ENCODE results near the gene CACNA1C.

CACNA1C gene

GRCh38 chr12:2332236-2332635 is 279.4 kb downstream of the CACNA1C start:
- DNase-seq, result no peak

DNA sequence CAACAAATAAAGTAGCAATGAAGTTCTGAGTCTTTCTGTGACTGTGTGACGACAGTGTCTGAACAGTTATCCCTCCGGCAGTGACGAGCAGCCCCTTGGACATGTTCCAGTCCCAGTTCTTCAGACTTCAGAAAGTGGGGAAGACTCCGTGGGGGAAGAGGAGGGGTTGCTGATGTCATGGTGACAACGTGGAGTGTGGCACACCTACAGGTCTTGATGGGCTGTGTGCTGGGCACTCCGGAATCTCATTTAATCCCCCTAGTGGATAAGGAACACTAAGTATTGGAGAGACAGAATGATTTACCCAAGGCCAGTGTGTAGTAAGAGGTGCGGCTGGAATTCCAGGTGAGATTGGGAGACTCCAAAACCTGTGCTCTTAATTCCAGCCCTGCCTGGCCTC is 280.2 kb downstream of the CACNA1C start:
- no peak for DNase-seq

- no peak for DNase-seq
Observed at GRCh38 chr12:2333491-2334195, 280.9 kb downstream of the CACNA1C start.

- no peak for DNase-seq
Observed at GRCh38 chr12:2334271-2334670, 281.5 kb downstream of the CACNA1C start.

DNA sequence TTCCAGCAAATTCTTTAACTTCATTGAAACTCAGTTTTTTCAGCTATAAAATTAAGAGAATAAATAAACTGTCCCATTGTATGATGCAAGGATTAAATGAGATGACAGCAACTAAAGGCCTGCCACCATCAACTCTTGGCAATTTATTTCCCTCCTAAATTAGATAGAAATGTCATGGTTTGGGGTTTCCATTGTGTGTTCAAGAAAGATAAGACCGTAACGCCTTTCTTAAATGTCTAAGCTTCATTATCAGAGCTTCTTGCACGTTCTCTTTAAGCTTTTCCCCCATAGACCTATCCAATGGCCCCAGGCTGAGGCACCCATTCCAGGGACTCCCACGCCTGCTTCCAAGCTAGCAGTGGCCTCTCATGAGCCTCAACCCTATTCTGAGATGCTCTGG is 281.9 kb downstream of the CACNA1C start:
- DNase-seq, result no peak

DNA sequence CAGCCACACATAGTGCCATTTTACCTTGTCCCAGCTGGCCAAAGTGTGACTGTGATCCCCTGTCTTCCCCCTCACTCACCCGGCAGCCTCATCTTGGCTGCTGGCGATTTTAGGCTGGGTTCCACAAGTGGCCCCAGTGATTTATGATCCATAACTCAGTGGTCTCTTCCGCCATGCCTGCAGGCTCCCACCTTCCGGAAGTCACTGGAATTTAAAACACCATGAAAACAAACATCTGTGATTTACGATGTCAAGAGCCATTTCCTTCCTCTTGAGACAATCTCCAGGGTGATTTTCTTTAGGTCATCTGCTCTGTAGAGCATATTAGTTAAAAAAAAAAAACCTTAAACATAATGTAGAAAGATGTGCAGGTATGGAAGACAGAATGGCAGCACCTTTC is 282.3 kb downstream of the CACNA1C start:
- DNase-seq, result no peak

DNA sequence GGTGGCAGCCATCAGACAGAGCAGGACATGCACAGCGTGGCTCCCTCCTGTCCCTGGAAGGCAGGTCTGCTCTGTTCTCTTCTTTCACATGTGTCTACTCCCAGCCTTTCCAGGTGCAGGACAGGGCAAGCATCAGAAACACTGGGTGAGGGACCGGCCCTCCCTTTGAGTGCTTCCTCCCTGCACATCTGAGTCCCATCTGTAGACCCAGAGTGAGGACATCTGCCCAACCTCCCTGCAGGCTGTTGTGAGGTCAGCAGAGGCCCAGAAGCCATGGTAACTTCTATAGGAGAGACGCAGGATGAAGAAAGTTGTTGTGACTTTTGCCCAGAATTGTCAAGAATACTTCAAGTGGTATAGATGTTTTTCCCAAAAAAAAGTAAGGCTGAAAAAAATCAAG is 282.7 kb downstream of the CACNA1C start:
- DNase-seq, result no peak

GRCh38 chr12:2335916-2336315 is 283.1 kb downstream of the CACNA1C start:
- no peak for DNase-seq

- DNase-seq, result peak; percentile 51
Observed at GRCh38 chr12:2336409-2336829, 283.6 kb downstream of the CACNA1C start.

- no peak for DNase-seq
Observed at GRCh38 chr12:2337031-2338010, 284.5 kb downstream of the CACNA1C start.

GRCh38 chr12:2338381-2338780 is 285.6 kb downstream of the CACNA1C start:
- no peak for DNase-seq

- no peak for DNase-seq
Observed at GRCh38 chr12:2338991-2339431, 286.2 kb downstream of the CACNA1C start.

- no peak for DNase-seq
Observed at GRCh38 chr12:2341051-2341751, 288.4 kb downstream of the CACNA1C start.

DNA sequence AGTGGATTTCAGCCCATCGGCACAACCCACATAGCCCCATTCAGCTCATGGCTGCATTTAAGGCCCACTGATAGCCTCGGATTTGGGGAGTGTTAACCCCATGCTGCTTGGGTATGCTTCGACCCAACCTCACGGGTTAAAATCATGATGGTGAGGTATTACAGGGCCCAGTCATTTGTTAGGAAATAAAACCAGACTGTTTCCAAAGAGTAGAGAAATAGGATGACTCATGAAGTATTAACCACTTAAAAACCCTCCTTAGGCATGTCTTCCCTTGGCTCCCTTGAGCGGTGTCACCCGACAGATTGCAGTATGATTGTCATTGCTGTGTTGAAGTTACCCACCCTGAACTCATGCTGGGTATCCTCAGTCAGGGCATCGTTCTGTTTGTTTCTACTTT is 289.1 kb downstream of the CACNA1C start:
- no peak for DNase-seq

GRCh38 chr12:2343681-2344080 is 290.9 kb downstream of the CACNA1C start:
- DNase-seq, result no peak

- no peak for DNase-seq
Observed at GRCh38 chr12:2344476-2344875, 291.7 kb downstream of the CACNA1C start.

- DNase-seq, result no peak
Observed at GRCh38 chr12:2344885-2345284, 292.1 kb downstream of the CACNA1C start.

DNA sequence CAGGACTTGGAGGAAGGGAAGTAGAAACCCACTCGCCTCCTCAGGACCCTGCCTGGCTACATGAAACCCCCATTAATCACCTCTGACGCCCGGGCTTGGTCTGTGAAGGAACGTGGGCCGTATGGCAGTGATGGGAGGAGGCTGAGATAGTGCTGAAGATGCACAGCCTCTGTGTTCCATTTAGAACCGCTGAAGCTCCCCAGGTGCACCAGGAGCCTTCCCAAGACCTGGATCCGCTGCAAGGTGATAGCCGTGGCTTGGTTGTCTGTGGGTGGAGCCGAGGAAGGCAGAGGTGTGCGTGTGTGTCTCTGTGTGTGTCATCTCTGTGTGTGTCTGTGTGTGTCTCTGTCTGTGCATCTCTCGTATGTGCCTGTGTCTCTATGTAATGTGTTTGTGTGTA is 293.1 kb downstream of the CACNA1C start:
- DNase-seq, result no peak

- DNase-seq, result no peak
Observed at GRCh38 chr12:2346416-2346815, 293.6 kb downstream of the CACNA1C start.

DNA sequence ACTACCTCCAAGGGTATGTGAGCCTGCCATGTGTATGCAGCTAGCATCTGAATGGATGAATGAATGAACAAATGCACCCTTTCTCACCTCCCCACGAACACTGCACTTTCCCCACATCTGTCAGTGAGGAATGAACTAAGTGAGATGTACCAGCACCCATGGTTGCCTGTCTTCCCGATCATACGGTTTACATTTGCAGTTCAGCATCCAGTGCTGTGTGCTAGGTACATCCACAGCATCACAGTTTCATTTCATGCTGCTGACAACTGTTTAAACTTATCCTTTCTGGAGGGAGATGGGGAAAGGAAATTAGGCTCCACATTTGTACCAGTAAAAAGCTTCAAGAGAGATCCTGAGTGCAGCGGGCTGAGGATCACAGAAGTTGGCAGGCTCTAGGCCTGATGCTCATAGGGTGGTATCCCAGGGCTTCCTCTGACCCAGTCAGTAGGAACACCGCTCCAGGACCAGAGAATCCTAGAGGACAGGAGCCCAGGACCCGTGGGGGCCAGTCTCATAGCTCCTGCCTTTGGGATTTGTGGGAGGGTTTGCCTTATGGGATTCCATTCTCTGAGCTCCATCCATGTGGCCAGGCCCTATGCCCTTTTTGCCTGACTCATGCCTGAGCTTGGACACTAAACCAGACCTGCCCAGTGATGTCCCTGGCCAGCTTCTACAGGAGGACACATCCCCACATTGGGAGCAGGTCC is 294.5 kb downstream of the CACNA1C start:
- DNase-seq, result no peak

DNA sequence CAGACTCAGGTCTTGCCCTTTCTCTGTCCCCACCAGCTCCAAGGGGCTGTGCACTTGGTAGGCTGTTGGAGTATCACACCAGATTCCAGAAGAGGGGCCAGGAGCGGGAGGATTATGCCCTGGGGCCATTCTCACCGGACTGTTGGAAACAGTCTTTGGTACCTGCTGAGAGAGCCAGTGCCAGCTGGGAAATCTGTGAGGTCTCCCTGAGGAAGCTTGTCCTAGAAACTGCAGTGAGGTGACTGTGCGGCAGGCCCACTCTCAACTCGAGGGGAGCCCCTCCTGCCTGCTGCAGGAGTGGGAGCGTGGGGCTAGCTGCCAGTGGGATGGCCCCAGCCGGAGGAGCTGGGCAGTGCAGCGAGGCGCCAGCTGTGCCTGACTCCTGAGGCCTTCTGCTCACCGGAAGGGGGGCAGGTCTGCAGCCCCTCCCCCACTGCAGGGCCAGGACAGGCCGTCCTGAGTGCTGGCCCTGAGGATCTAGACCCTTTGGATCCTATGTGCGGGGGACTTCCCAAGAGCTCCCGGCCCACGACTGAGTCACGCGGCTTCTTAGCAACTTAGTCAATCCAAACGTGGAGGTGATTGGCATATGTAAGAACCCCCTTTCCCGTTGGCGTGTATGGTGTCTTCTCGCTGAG is 295.2 kb downstream of the CACNA1C start:
- no peak for DNase-seq

DNA sequence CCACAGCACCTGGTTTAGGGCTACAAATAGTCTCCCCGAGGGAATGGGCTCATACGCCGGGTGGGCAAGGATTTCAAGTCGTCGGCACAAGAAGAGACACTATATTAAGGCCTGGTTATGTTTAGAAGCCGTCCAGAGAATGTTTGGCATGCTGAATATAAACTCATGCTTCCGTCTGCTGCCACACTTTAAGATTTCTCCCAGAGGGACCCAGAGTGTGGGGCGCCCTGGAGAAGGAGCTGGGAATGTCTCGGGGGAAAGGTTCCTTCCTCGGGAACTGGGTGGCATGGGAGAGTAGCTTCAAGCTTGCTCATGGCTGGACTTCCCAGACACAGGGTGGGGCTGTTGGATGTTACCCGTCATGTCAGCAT is 295.7 kb downstream of the CACNA1C start:
- DNase-seq, result no peak
